HG02571 (cell line): ENCODE results near the gene KTN1.

ENCODE experiments used
- ATAC-seq: cut with Tn5 transposase; IDR thresholded peaks from one replicate; pipeline ENCODE4 v1.9.1; 2021; ENCODE audit warnings: mild to moderate bottlenecking, moderate library complexity; ENCODE audit not compliant: unreplicated experiment

The KTN1 gene

GRCh38 chr14:55579724-55580469 is at the start of gene KTN1:
Gene KTN1 (plus strand): TSS chr14:55580207. CDS start chr14:55612049, 31,842 bp downstream.
- peak; percentile 79 for ATAC-seq

GRCh38 chr14:55530464-55530863 is 49.5 kb upstream of the KTN1 start:
- no peak for ATAC-seq

GRCh38 chr14:55532645-55533344 is 47.2 kb upstream of the KTN1 start:
- ATAC-seq, result no peak

- ATAC-seq, result no peak
Observed at GRCh38 chr14:55533960-55534359, 46.0 kb upstream of the KTN1 start.

- ATAC-seq, result no peak
Observed at GRCh38 chr14:55535516-55536203, 44.3 kb upstream of the KTN1 start.

GRCh38 chr14:55536204-55536708 is 43.8 kb upstream of the KTN1 start:
- no peak for ATAC-seq

GRCh38 chr14:55537782-55538181 is 42.2 kb upstream of the KTN1 start:
- no peak for ATAC-seq

GRCh38 chr14:55539975-55540374 is 40.0 kb upstream of the KTN1 start:
- no peak for ATAC-seq

- ATAC-seq, result no peak
Observed at GRCh38 chr14:55540847-55541773, 38.9 kb upstream of the KTN1 start.

- peak; percentile 7 for ATAC-seq
Observed at GRCh38 chr14:55545779-55546178, 34.2 kb upstream of the KTN1 start.

GRCh38 chr14:55546212-55546874 is 33.7 kb upstream of the KTN1 start:
- ATAC-seq, result peak; percentile 69

GRCh38 chr14:55547650-55548315 is 32.2 kb upstream of the KTN1 start:
- ATAC-seq, result no peak

- ATAC-seq, result no peak
Observed at GRCh38 chr14:55553791-55554190, 26.2 kb upstream of the KTN1 start.

- ATAC-seq, result no peak
Observed at GRCh38 chr14:55556929-55557623, 22.9 kb upstream of the KTN1 start.

- no peak for ATAC-seq
Observed at GRCh38 chr14:55562135-55562534, 17.9 kb upstream of the KTN1 start.

GRCh38 chr14:55568618-55569017 is 11.4 kb upstream of the KTN1 start:
- no peak for ATAC-seq

GRCh38 chr14:55571125-55571889 is 8.7 kb upstream of the KTN1 start:
- no peak for ATAC-seq

- ATAC-seq, result no peak
Observed at GRCh38 chr14:55572578-55572977, 7.4 kb upstream of the KTN1 start.
